Activated CD8-positive, alpha-beta memory T cell treated with anti-CD3 and anti-CD28 coated beads for 24 hours (primary cell): ENCODE results near the gene APOBEC3B.
"Not testable (repeated sequence)": the region's sequence is repeated elsewhere in the genome, so short reads cannot be mapped to it uniquely, and the experiment has no call there.

Experiments
- DNase-seq: peaks from one replicate; pipeline ENCODE4 v3.0.0-alpha.2; 2020

APOBEC3B gene

GRCh38 chr22:38952281-38952993 lies 29.7 kb upstream of the APOBEC3B start:
- DNase-seq: no peak

- DNase-seq: no peak
Observed at GRCh38 chr22:38953091-38953490, 29.1 kb upstream of the APOBEC3B start.

DNA sequence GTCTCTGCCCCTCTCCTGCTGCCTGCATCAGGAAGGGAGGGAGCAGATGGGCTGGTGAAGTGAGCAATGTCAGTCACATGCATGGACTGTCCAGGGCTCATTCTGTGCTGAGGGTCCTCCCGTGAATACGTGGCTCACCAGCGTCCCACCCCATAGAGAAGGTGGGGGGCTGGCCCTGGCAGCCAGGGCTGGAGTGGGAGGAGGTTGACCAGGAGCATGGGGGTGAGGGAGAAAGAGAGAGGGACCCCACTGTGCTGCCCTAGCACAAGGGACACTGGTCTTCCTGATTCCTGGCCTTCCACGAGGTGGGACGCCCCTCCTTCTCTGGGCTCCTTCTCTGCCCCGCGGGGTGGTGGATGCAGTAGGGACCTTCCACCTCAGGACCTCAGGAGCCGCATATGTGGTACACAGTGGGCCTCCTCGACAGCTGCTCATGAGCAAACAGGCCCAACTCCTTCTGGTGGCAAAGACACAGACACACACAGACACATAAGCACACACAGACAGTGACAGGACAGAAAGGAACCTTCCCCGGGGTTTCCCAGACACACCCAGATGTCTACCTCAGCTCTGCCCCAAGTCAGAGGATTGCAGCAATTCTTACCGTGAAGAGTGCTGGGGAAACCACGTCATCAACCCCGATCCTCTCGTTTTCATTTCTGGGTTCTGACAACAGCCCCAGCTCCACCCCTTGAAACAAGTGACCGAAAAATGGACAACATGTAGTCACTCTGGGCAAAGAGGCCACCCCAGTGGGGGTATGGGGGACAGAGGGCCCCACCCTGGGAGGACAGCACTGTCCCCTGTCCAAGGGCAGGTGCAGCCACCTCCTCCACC lies 28.4 kb upstream of the APOBEC3B start:
- peak; percentile 78 for DNase-seq

DNA sequence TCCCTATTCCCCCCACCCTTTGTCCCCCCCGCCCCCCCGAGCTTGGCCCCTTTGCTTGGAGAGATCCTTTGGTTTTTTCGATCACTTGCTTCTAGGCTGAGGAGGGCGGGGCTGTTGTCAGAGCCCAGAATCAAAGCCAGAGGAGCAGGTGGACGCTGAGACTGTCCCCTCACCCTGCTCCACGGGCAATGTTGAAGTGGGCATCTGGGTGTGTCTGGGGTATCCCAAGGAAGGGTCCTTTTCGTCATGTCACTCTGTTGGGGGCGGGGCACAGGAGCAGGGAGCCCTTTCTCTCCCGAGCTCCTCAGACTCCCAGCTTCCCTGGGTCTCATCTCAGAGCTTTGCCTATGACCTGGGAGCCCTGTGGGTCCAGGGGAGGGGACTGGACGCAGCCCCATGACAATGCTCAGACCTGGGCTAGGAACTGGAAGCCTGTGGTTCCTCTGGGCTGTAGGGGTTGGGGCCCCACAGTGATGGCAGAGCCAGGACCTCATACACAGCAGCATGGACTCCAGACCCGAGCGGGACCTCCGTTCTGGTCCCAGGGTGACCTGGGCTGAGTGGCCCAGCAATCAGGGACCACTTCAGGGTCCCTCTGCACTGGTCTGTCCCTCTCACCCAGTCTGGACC lies 27.6 kb upstream of the APOBEC3B start:
- no peak for DNase-seq

- no peak for DNase-seq
Observed at GRCh38 chr22:38955250-38955905, 26.8 kb upstream of the APOBEC3B start.

DNA sequence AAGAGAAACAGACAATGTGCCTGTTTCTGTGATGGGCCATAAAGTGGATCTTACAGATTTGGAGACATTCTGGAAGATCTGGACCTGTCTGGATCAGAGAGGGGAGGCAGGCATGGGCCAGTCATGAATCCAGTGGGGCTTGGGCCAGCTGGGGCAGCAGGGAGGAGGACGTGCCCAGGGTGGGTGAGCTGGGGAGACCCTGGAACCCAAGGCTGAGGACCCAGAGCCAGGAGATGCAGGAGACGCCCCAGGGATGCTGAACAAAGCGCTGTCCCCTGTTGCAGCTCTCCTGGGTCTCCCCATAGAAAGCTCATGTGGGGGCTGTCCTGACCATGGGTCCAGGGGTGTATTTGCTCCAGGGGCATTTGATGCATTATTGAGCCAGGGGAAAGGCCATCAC lies 26.2 kb upstream of the APOBEC3B start:
- no peak for DNase-seq

- DNase-seq: no peak
Observed at GRCh38 chr22:38956551-38956950, 25.6 kb upstream of the APOBEC3B start.

DNA sequence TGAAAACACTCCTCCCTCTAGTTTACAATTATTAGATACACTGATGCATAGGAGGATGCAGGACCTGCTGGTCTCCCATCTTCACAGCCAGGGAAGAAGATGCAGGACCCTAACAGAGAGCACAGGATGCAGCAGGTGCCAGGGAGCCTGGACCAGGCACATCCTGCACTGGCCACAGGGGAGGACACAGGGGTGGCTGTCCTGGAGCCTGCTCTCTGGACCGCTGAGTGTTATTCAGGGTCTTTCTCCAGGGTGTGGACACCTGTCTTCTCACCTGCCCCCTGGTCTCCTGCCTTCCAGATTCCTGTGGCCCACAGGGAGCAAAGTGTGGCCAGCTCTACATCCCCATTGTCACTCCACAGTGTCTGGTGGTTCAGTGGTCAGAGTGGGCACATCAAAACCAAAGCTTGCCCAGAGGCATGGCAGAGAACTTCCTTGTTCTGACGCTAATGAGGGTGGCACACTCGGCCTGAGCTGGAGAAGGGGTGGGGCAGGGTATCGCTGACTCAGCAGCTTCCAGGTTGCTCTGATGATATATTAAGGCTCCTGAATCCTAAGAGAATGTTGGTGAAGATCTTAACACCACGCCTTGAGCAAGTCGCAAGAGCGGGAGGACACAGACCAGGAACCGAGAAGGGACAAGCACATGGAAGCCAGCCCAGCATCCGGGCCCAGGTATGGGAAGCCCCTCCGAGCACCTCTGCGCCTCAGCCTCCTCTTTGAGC lies 24.9 kb upstream of the APOBEC3B start, which contains the start of gene APOBEC3A:
Gene APOBEC3A (plus strand): TSS at position 564 of the 725 bp plus-strand sequence. CDS start 83 bp downstream, at position 647.
- DNase-seq: no peak

GRCh38 chr22:38957808-38958650 lies 24.1 kb upstream of the APOBEC3B start:
- DNase-seq: no peak

GRCh38 chr22:38958651-38958943 lies 23.6 kb upstream of the APOBEC3B start:
- DNase-seq: not testable (repeated sequence)

DNA sequence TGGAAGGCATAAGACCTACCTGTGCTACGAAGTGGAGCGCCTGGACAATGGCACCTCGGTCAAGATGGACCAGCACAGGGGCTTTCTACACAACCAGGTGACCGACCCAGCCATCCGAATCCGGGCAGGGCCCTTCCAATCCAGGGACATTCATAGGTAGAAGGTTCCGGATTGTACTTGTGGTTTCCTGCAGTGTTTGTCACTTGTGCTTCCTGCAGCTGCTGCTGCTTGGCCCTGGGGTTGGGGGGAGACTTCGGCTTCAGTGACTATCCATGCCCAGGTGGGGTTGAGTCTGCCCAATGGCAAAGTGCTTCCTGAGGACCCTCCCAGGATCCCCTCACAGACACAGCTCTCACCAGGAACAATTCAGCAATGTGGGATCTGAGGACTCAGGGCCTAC lies 22.6 kb upstream of the APOBEC3B start:
- no peak for DNase-seq

GRCh38 chr22:38960673-38961072 lies 21.5 kb upstream of the APOBEC3B start:
- not testable (repeated sequence) for DNase-seq

DNA sequence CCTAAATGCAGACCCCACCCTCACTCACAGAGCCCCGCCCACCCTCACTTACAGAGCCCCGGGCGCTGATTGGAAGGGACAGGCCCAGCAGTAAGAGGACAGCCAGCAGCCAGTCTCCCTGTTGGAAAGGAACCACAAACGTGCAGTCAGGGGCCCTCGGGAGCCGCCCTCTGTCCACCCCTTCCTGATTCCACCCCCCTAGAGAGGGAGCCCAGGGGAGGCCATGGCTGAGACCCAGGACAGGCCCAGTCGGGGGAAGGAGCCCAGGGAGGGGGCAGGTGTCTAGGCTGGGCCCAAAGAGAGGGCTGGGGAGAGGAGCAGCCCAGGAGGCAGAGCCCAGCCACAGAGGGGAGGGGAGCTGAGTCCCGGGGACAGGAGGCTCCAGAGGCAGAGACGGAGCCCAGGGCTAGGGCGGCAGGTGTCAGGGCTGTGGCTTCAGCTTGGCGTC lies 18.8 kb upstream of the APOBEC3B start:
- DNase-seq: not testable (repeated sequence)

DNA sequence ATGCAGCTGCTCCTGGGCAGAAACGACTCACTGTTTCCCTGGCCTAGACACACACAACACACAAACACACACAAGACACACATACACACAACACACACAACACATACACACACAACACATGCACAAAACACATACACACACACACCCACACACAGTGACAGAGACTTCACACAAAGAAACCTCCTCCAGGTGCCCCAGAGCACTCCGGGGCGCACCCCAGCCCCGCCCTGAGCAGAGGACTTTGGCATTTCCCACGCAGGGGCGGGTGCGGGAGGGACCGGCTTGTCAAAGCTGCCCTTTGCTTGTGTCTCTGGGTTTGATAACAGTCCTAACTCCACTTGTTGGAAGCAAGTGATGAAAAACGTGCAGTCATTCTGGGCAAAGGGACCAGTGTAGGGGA lies 18.3 kb upstream of the APOBEC3B start:
- DNase-seq: no peak

DNA sequence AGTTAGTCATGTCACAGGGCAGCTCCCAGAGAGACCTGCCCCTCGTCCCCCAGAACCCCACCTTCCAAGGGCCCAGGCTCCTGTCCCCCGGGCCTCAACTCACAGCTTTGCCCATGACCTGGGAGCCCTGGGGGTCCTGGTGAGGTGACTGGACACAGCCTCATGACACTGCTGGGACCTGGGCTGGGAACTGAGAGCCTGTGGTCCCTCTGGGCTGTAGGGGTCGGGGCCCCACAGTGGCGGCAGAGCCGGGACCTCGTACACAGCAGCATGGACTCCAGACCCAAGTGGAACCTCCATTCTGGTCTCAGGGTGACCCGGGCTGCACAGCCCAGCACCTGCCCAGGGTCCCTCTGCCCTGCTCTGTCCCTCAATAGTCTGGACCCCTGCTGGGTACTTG lies 17.8 kb upstream of the APOBEC3B start:
- no peak for DNase-seq

GRCh38 chr22:38964989-38965388 lies 17.2 kb upstream of the APOBEC3B start:
- DNase-seq: no peak

- no peak for DNase-seq
Observed at GRCh38 chr22:38965614-38966379, 16.4 kb upstream of the APOBEC3B start.

GRCh38 chr22:38966380-38966702 lies 15.8 kb upstream of the APOBEC3B start:
- DNase-seq: no peak

GRCh38 chr22:38966942-38967341 lies 15.2 kb upstream of the APOBEC3B start:
- DNase-seq: no peak

DNA sequence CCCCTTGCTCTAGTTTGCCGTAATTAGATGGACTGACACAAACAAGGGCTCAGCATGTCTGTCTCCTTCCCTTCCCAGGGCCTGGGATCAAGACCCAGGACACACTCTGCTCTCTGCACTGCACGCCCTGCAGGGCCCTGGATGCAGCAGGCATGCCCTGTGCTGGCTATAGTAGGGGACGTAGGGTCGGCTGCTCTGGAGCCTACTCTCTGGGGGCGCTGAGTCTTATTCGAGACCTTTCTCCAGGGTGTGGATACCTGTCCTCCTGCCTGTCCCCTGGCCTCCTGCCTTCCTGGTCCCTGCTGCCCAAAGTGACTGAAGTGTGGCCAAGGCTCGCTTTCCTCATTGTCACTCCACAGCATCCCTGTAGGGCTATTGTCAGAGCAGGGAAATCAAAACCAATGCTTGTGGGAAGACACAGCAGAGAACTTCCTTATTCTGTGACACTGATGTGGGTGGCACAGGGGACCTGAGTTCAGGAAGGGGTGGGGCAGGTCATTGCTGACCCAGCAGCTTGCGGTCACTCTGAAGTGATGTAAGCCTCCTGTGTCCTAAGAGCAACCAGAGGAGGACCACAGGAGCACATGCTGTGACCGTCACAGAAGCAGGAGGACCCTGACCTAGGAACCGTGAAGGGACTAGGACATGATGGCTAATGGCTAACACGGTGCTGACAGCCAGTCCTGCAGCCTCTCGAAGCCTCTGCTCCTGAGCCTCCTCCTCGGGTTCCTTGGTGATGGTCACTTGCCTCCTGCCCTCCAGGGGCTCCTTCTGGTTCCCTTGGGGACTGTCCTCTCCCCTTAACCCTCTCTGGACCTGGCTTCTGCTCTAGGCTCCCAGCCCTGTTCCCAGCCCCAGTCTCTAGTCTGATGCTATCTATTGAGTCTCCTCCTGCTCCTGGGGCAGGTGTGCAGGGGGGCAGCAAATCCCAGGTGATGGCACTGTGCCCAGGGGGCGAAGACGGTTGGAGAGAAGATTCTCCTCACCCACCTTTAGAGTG lies 14.4 kb upstream of the APOBEC3B start:
- no peak for DNase-seq
